ENCODE data around the gene IPO13.

GRCh38 chr1:43938892-43939587, 7.7 kb upstream of the IPO13 start:
- TF ChIP-seq CTCF (IDR thresholded peaks at IDR 0.05; ENCODE audit: low read depth, low read length, missing input control) (no peak), MAX (IDR thresholded peaks at IDR 0.05) (no peak), JUND (IDR thresholded peaks at IDR 0.05) (no peak), YY1 (IDR thresholded peaks at IDR 0.05) (no peak), RAD21 (IDR thresholded peaks at IDR 0.05) (no peak), SP1 (IDR thresholded peaks at IDR 0.05) (no peak), FOXA2 (IDR thresholded peaks at IDR 0.05) (no peak), REST (IDR thresholded peaks at IDR 0.05) (no peak), GABPA (IDR thresholded peaks at IDR 0.05 in 1 of 2, conservative IDR thresholded peaks at IDR 0.05 in 1 of 2) (no peak), EGR1 (IDR thresholded peaks at IDR 0.05; ENCODE audit: low read depth in 2 of 2) (no peak), HNF4G (IDR thresholded peaks at IDR 0.05) (no peak), ATF3 (IDR thresholded peaks at IDR 0.05) (no peak)

Measured in liver (tissue), 3 donors.